ENCODE measurements around the gene MTRFR. TPM values are rescaled to one million over a fixed set of nuclear protein-coding genes. Genes with fewer than 3 reads are reported as not detected.

Gene MTRFR
- total and polyA plus RNA-seq, 12 donors = 12.2 to 23.3 (median 15.2) TPM

DNA sequence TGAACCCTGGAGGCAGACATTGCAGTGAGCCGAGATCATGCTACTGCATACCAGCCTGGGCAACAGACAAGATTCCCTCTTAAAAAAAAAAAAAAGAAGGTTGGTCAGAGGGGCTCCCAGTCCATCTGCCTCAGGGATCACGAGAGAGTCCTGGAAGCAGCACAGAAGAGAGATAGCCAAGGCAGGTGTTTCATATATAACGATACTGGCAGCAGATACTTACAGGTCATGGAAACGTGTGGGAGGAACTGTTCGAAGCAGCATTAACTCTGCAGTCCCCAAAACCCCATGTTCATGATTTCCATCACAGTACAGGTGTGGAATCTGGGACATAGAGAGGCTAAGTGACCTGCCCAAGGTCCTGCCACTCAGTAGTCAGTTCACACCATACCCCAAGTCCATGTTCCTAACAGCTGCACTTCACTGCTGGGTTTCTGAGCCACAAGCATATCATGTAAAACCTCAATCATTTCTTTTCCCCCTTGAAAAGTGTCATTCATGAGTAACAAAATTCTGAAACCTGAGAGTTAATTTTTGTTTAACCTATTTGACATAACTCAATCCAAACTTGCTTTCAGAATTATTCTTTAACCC, 21.7 kb downstream of the MTRFR start:
- no peaks in the 10 kb centered on the region for H3K27me3 ChIP-seq
- no peak overlapping the region for H3K4me3 ChIP-seq
- intact Hi-C loops (cut with DNase I) = no loop called here
- WGBS, 4 donors = 72 to 85% (median 77%) methylated on average over 5 of the region's 5 CpGs
- DNase-seq = no peak
- H3K4me1 ChIP-seq (replicated peaks in 1 of 2) = peaks cover 9 to 13% of the 10 kb centered on the region in 2 donors
- TF ChIP-seq, protein P1, sequence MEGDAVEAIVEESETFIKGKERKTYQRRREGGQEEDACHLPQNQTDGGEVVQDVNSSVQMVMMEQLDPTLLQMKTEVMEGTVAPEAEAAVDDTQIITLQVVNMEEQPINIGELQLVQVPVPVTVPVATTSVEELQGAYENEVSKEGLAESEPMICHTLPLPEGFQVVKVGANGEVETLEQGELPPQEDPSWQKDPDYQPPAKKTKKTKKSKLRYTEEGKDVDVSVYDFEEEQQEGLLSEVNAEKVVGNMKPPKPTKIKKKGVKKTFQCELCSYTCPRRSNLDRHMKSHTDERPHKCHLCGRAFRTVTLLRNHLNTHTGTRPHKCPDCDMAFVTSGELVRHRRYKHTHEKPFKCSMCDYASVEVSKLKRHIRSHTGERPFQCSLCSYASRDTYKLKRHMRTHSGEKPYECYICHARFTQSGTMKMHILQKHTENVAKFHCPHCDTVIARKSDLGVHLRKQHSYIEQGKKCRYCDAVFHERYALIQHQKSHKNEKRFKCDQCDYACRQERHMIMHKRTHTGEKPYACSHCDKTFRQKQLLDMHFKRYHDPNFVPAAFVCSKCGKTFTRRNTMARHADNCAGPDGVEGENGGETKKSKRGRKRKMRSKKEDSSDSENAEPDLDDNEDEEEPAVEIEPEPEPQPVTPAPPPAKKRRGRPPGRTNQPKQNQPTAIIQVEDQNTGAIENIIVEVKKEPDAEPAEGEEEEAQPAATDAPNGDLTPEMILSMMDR (IDR thresholded peaks at IDR 0.05) = no peak
- TF ChIP-seq POLR2A (IDR thresholded peaks at IDR 0.05) = no peak
- H3K36me3 ChIP-seq (replicated peaks in 1 of 2) = peaks cover 0 to 59% of the 10 kb centered on the region in 2 donors
- H3K27ac ChIP-seq = no peak overlapping the region
- no peaks in the 10 kb centered on the region for H3K9me3 ChIP-seq (replicated peaks in 1 of 3)

DNA sequence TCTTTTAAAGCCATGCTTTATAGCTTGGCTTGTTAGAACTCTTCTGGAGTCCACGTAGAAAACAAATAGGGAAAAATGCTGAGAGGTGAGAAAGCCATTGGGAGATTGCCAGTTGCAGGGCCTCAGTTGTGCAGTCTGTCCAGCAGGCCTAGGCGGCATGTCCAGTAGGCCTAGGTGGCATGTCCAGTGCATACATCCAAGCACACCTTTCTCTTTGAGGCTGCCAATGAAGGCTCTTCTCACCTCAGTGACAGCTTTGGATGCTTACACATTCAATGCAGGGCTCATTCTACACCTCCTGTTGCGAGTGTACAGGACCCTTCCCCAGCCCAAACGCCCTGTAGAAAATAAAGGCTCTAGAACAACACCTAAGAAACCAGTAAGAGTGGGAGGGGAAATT, 25.4 kb downstream of the MTRFR start:
- TF ChIP-seq, protein P1 (IDR thresholded peaks at IDR 0.05) = no peak
- no peak for TF ChIP-seq POLR2A (IDR thresholded peaks at IDR 0.05)
- Histone ChIP-seq H3K9me3 (replicated peaks in 1 of 3) (no peaks in the 10 kb centered on the region), H3K27ac (no peak overlapping the region), H3K27me3 (no peaks in the 10 kb centered on the region), H3K36me3 (replicated peaks in 1 of 2) (peaks cover 0 to 83% of the 10 kb centered on the region in 2 donors), H3K4me3 (no peak overlapping the region), H3K4me1 (replicated peaks in 1 of 2) (no peaks in the 10 kb centered on the region)
- 68 to 73% (median 70%) methylated on average over 4 of the region's 4 CpGs for WGBS, 4 donors
- no peak for DNase-seq
- intact Hi-C loops (cut with DNase I) = no loop called here

DNA sequence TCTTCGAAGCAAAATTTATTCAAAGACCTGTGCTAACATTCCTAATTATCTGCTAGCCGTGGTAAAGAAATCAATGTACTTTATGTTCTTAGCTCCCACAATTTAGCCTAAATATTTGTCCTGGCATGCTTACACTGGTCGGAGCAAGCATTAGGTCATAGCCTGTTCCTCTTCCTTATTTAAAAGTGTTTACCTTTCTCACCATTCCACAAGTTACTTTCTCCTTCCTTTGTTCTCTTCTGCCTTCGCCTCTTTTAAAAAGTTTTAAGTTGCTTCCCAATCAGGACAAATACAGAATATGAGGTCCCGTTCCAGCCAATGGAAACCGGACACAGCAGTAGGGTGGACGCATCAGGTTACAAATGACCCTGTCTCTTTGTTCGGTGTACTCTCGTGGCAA, 26.8 kb downstream of the MTRFR start:
- no peak for DNase-seq
- 82 to 86% (median 84%) methylated on average over 9 of the region's 9 CpGs for WGBS, 4 donors
- intact Hi-C loops (cut with DNase I) = loop anchor here in 1 of 2 donors (10.0 kb wide), 2 partner anchors 75 to 355 kb away; no protein-coding TSS in a partner anchor
- H3K36me3 ChIP-seq (replicated peaks in 1 of 2) = peaks cover 0 to 81% of the 10 kb centered on the region in 2 donors
- no peaks in the 10 kb centered on the region for H3K9me3 ChIP-seq (replicated peaks in 1 of 3)
- TF ChIP-seq POLR2A (IDR thresholded peaks at IDR 0.05) = no peak
- TF ChIP-seq, protein P1 (IDR thresholded peaks at IDR 0.05) = no peak
- H3K4me1 ChIP-seq (replicated peaks in 1 of 2) = no peaks in the 10 kb centered on the region
- H3K4me3 ChIP-seq = no peak overlapping the region
- no peaks in the 10 kb centered on the region for H3K27me3 ChIP-seq
- no peak overlapping the region for H3K27ac ChIP-seq

DNA sequence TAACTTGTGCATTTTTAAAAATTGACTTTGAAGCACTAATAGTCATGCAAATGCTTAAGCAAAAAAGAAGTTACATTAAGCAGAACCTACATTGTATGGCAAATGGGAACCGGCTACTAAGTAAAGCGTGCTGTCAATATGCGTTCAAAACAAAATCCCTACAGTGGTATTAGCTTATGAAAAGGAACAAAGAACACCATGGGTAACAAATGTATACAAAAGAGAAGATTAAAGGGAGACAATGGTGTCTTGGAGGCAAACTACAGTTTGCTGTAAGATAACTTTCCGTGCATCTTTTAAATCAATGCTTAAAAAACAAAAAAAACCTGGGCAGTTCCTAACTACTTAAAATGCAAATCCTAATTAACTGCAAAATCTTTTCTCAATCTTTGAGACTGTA, 28.0 kb downstream of the MTRFR start:
- H3K4me3 ChIP-seq = no peak overlapping the region
- H3K36me3 ChIP-seq (replicated peaks in 1 of 2) = peaks cover 0 to 74% of the 10 kb centered on the region in 2 donors
- H3K27ac ChIP-seq = no peak overlapping the region
- no peaks in the 10 kb centered on the region for H3K27me3 ChIP-seq
- no peaks in the 10 kb centered on the region for H3K4me1 ChIP-seq (replicated peaks in 1 of 2)
- TF ChIP-seq, protein P1 (IDR thresholded peaks at IDR 0.05) = no peak
- no peak for TF ChIP-seq POLR2A (IDR thresholded peaks at IDR 0.05)
- no peaks in the 10 kb centered on the region for H3K9me3 ChIP-seq (replicated peaks in 1 of 3)
- no peak for DNase-seq
- intact Hi-C loops (cut with DNase I) = loop anchor here in 1 of 2 donors (10.0 kb wide), 2 partner anchors 74 to 354 kb away; no protein-coding TSS in a partner anchor
- WGBS, 4 donors = 91 to 95% (median 92%) methylated on average over 4 of the region's 4 CpGs

Data from adrenal gland (tissue), 12 donors.